Lower leg skin (tissue), 4 donors: ENCODE results near the gene GPS2. TPM values are rescaled to one million over a fixed set of nuclear protein-coding genes. Genes with fewer than 3 reads are reported as not detected.

Source experiments
- DNase-seq, 2 donors: peaks; one replicate each; pipeline ENCODE4 v3.0.0-alpha.2; 2019; ENCODE audit warnings: low spot score in 2 of 2
- H3K4me3 ChIP-seq: fragments of 200-600 bp; sonication (generic); 2 replicates; pipeline ENCODE4 v1.5.1; 2017; ENCODE audit warnings: mild to moderate bottlenecking, low read depth; ENCODE audit not compliant: poor library complexity, severe bottlenecking
- POLR2A ChIP-seq, 2 donors: fragments of 450-650 bp; IDR thresholded peaks; one replicate each; pipeline ENCODE4 v1.6.1; 2016 to 2017; ENCODE audit warnings: antibody characterized with exemption in 2 of 2, mild to moderate bottlenecking in 1 of 2, moderate library complexity in 1 of 2
- WGBS, 2 donors: methylation state at CpG; one replicate each; pipeline ENCODE4 v1.1.5; 2018; 5-methylcytosine and 5-hydroxymethylcytosine counted together
- intact Hi-C: fragments of 100-400 bp; cut with DNase I; formaldehyde crosslinking; loops from one replicate; pipeline ENCODE4 v1.15.0; 2023; ENCODE audit warnings: low total_unique reads
- total RNA-seq, 4 donors: library from RNA; depleted of rRNA; stranded (reverse); fragments of >200 nt; gene quantifications; one replicate each; pipeline ENCODE4 v1.1.0, GENCODE V29; 2016
- TF ChIP-seq, protein P1 (sequence below), 3 donors: fragments of 450-650 bp; IDR thresholded peaks; one replicate each; pipeline ENCODE4 v1.5.1; 2016; ENCODE audit warnings: antibody characterized with exemption in 3 of 3, mild to moderate bottlenecking in 3 of 3, moderate library complexity in 2 of 3

GPS2 gene
- total RNA-seq, 4 donors from 2014 or later = 48.8 to 93.6 (median 79.3) TPM

DNA sequence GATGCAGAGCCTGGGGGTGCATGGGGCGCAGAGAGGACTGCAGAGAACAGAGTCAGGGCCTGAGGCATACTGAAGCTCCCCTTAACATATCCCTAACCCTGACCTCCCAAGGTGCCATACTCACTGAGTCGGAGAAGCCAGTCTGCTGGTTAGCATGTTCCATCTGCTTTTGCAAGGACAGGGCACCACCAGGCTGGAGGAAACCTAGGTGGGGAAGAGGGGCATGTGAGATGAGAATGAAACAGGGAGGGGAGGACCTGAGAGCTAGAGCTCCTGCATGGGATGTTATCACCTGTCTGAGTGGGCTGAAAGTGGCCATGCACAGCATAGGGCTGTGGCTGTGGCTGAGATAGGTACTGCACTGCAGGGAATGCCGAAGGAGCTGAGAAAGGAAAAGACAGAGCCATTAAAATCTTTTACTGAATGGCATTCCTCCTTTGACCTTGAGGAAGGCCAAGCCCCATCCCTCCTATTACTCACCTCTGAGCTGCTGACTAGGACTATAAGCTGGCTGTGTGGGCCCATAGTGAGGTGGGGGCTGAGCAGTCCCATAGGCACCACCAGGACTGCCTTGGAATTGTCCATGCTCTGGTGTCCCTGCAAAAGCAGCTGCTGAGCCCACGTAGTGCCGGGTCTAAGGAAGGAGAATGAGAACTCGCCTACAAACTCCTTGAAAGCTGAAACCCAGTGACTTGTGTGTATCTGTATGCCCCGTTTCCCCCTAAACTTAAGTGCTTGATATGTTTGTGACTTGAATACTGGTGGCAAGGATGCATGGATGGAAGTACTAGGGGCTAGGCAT lies 1.9 kb downstream of the GPS2 start:
- WGBS, 2 donors = 84 to 90% methylated on average over 7 of the region's 7 CpGs
- TF ChIP-seq, protein P1, sequence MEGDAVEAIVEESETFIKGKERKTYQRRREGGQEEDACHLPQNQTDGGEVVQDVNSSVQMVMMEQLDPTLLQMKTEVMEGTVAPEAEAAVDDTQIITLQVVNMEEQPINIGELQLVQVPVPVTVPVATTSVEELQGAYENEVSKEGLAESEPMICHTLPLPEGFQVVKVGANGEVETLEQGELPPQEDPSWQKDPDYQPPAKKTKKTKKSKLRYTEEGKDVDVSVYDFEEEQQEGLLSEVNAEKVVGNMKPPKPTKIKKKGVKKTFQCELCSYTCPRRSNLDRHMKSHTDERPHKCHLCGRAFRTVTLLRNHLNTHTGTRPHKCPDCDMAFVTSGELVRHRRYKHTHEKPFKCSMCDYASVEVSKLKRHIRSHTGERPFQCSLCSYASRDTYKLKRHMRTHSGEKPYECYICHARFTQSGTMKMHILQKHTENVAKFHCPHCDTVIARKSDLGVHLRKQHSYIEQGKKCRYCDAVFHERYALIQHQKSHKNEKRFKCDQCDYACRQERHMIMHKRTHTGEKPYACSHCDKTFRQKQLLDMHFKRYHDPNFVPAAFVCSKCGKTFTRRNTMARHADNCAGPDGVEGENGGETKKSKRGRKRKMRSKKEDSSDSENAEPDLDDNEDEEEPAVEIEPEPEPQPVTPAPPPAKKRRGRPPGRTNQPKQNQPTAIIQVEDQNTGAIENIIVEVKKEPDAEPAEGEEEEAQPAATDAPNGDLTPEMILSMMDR (IDR thresholded peaks at IDR 0.05) = no peak
- TF ChIP-seq POLR2A (IDR thresholded peaks at IDR 0.05) = no peak

GRCh38 chr17:7312432-7313087 lies 2.6 kb downstream of the GPS2 start:
- no peak for TF ChIP-seq POLR2A (IDR thresholded peaks at IDR 0.05)
- TF ChIP-seq, protein P1 (IDR thresholded peaks at IDR 0.05) = no peak
- 71 to 79% methylated on average over 7 of the region's 7 CpGs for WGBS, 2 donors
- H3K4me3 ChIP-seq = no peak overlapping the region
- DNase-seq = no peak
- intact Hi-C loops = no loop called here

More for the DNA sequence above, 1.9 kb downstream of the GPS2 start:
- intact Hi-C loops = no loop called here
- no peak overlapping the region for H3K4me3 ChIP-seq
- no peak for DNase-seq

GRCh38 chr17:7311110-7311705 lies 4.0 kb downstream of the GPS2 start:
- no peak overlapping the region for H3K4me3 ChIP-seq
- intact Hi-C loops = no loop called here
- TF ChIP-seq, protein P1 (IDR thresholded peaks at IDR 0.05) = no peak
- no peak for TF ChIP-seq POLR2A (IDR thresholded peaks at IDR 0.05)
- no peak for DNase-seq
- 74 to 81% methylated on average over 7 of the region's 7 CpGs for WGBS, 2 donors

GRCh38 chr17:7309628-7310027 lies 5.5 kb downstream of the GPS2 start:
- intact Hi-C loops = no loop called here
- no peak for TF ChIP-seq POLR2A (IDR thresholded peaks at IDR 0.05)
- TF ChIP-seq, protein P1 (IDR thresholded peaks at IDR 0.05) = no peak
- no peak overlapping the region for H3K4me3 ChIP-seq
- DNase-seq = no peak
- WGBS, 2 donors = 81 to 86% methylated on average over 12 of the region's 12 CpGs

DNA sequence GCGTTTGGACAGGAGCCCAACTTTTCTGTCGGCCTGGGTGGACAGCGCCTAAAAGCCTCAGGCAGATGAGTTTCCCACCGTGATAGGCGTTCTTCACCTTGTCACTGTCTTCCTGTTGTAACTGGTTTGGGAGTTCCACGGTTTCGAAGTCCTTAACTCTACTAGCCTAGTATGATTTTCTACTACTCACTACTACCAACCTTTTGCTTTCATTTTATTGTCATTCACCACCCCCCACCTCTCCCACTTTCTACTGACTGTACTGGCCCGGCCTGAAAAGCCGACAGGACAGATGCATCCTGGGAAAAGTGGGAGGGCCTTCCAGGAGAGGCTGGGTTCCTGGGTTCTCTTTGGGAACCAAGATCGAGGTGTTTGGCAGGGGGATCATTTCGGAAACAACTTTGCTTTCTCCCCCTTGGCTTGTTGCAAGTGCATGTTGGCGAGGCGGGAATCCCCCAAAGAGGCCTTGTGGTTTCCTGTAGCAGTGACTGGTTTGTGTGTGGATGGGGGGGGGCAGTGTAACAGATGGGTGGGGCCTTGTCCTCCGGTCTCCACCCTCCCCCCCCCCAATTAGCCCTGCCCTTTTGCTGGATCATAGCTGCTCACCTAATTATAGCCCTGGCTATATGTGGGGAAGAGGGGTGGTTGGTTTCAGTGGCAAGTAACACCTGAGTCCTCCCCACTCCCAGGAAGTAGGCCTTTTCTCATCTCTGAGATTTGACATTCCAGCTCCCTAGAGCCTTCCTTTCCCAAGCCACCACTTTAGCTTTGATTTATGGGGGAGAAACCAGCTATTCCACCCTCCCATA lies 6.3 kb downstream of the GPS2 start:
- TF ChIP-seq, protein P1 (IDR thresholded peaks at IDR 0.05) = no peak
- TF ChIP-seq POLR2A (IDR thresholded peaks at IDR 0.05) = no peak
- DNase-seq = peak; percentile 88 to 96
- peak overlapping the region; percentile 85 for H3K4me3 ChIP-seq
- 0 to 1% methylated on average over 14 of the region's 14 CpGs for WGBS, 2 donors
- intact Hi-C loops = no loop called here
